HL-60/S4 (cell line): ENCODE measurements around the gene LANCL1.

Source experiments
- in situ Hi-C: fragments of 300-500 bp; cut with MboI; formaldehyde crosslinking; loops from 2 replicates; pipeline ENCODE4 v1.14.3; 2022; ENCODE audit warnings: low sequenced_read_pairs

Gene LANCL1

DNA sequence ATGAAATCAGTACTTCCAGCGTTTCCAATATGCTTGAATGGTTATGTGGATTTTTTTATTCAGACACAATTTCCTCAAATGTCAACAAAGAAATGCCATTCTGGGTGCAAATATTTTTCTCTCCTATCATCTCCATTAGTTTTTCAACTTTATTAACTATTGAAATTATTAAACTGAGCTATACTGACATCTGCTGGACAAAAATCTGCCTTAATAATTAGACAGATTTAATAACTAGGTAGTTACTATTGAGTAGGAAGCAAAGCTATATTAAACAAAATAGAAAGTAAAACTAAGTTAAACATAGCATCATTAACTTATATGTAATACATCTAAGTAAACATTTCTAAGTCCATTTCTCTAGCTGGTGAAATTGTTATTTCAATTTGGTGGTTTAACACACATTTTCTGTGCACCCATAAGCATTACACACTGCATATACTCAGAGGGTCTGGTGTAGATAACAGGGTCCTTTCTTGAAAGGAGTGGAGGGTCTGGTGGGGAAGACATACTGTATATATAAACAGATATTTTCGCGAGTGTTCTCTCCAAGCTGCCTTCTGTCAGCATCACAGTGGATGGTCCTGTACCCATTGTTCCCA is 77.0 kb downstream of the LANCL1 start:
- in situ Hi-C loops: no loop called here

- in situ Hi-C loops: no loop called here
Observed at GRCh38 chr2:210392469-210392881, 84.1 kb downstream of the LANCL1 start.

DNA sequence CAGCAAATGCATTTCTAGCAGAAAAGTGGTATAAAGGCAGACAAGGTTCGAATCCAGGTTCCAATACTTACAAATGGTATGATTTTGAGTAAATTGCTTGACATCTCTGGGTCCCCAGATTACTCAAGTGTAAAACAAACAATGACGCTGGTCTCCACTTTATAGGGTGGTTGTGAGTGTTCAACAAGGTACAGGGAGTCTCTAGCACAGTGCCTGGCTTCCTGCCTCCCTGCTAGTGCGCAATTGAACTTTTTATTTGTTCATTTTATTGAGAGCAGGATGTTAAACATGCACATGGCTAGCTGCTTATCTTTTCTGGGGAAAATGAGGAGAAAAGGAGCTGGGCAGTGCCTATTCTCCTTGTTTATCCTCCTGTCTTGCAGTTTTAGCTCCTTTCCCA is 86.7 kb downstream of the LANCL1 start:
- in situ Hi-C loops: no loop called here

DNA sequence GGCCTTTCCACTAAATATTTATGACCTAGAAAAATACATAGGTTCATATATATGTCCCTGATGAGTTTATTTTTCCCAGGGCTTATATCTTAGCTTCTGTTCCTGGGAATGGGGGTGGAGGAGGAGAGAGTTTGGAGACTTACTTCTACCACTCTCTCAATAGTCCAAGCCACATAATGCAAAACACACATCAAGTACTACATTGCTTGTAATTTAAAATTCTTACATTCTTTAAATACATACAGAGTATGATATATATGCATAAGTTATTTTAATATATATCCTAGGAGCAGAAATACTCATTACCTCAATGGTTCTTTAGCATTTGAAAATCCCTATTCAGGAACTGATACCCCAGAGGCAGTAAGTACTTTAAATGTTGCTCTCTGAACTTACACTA is 88.4 kb downstream of the LANCL1 start:
- in situ Hi-C loops: no loop called here

DNA sequence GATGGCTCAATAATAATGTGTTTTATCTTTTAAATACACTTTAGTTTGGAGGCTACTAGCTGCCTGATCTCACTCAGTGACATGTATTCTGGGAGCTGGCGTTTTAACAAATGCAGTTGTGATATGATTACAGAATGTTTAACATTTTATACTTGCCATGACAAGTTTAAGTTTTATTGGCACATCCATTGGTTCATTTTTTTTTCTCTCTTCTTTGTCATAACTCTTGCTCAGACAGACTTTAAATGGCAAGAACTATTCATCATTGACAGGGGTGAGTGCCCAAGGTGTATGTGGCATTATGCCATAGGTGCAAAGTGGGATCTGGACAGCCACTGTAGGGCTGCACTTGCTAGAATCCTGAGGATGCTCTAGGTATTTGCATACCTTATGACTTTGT is 89.5 kb downstream of the LANCL1 start:
- in situ Hi-C loops: no loop called here
